ENCODE measurements around the gene NEK5.
"Not testable (repeated sequence)": the region's sequence is repeated elsewhere in the genome, so short reads cannot be mapped to it uniquely, and the experiment has no call there.

Gene NEK5

GRCh38 chr13:52070929-52071523 is 57.8 kb downstream of the NEK5 start:
- DNase-seq (ENCODE audit: low read depth) = no peak

DNA sequence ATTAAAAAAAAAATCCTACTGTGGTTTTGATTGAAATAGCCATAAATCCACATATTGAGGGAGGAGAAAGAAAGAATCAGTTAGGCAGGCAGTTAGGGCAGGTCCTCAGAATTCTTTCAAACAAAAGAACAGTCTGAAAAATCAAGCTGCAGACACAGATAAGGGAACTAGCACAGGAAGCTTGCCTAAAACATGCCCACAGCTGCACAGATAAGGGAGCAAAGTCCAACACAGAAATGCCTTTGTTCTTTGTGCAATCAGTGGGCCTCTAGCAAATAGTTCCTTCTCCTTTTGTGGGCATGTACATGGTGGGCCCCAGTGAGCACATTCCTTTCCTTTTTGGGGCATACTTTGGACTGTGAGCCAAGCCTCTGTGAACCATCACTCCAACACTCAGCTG is 61.6 kb downstream of the NEK5 start:
- DNase-seq (ENCODE audit: low read depth) = no peak

- no peak for DNase-seq (ENCODE audit: low read depth)
These were observed 67.3 kb downstream of the NEK5 start for GRCh38 chr13:52061587-52061986.

DNA sequence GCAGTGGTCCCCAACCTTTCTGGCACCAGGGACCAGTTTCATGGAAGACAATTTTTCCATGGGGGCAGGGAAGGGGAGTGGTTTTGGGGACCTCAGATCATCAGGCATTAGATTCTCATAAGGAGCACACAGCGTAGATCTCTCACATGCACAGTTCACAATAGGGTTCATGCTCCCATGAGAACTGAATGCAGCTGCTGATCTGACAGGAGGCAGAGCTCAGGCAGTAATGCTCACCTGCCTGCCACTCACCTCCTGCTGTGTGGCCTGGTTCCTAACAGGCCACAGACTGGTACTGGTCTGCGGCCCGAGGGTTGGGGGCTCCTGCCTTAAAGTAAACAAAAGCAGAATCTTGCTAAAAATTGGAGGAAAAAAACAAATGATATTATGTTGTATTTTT is 67.8 kb downstream of the NEK5 start:
- DNase-seq (ENCODE audit: low read depth) = not testable (repeated sequence)

GRCh38 chr13:52053460-52053859 is 75.4 kb downstream of the NEK5 start:
- no peak for DNase-seq (ENCODE audit: low read depth)

GRCh38 chr13:52051400-52051799 is 77.5 kb downstream of the NEK5 start:
- no peak for DNase-seq (ENCODE audit: low read depth)

DNA sequence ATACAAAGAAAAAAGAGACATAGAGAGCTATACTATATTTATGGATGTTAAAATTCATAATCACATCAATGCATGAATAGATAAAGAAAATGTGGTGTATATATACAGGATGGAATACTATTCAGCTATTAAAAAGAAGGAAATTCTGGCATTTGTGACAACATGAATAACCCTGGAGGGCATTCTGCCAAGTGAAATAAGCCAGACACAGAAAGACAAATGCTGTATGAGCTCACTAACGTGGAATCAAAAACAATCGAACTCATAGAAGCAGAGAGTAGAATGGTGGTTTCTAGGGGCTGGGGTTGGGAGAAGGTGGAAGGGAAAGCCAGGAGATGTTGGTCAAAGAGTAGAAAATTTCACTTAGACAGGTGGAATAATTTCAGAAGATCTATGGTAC is 80.4 kb downstream of the NEK5 start:
- no peak for DNase-seq (ENCODE audit: low read depth)

GRCh38 chr13:52047463-52047862 is 81.4 kb downstream of the NEK5 start:
- no peak for DNase-seq (ENCODE audit: low read depth)

DNA sequence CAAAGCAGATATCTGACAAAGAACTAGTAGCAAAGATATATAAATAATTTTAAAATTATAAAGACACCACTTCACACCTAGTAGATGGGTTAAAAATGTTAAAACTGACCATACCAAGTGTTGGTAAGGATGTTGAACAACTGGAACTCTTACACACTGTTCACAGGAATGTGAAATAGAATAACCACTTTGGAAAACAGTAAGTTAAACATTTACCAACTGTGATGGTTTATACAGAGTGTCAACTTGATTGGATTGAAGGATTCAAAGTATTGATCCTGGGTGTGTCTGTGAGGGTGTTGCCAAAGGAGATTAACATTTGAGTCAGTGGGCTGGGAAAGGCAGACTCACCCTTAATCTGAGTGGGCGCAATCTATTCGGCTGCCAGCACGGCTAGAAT is 85.2 kb downstream of the NEK5 start:
- DNase-seq (ENCODE audit: low read depth) = no peak

- no peak for DNase-seq (ENCODE audit: low read depth)
These were observed 92.8 kb downstream of the NEK5 start for GRCh38 chr13:52036037-52036436.

GRCh38 chr13:52034616-52035226 is 94.2 kb downstream of the NEK5 start:
- no peak for DNase-seq (ENCODE audit: low read depth)

GRCh38 chr13:52033039-52033438 is 95.8 kb downstream of the NEK5 start:
- no peak for DNase-seq (ENCODE audit: low read depth)

DNA sequence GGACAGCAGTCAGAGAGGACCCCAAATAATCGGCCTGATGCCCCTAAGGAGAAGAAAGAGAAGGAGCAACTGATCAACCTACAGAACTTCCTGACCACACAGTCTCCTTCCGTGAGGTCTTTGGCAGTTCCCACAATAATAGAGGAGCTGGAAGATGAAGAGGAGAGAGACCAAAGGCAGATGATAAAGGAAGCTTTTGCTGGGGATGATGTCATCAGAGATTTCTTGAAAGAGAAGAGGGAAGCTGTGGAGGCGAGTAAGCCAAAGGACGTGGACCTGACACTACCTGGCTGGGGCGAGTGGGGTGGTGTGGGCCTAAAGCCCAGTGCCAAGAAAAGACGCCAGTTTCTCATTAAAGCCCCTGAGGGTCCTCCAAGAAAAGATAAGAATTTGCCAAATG is 98.5 kb downstream of the NEK5 start:
- not testable (repeated sequence) for DNase-seq (ENCODE audit: low read depth)

DNA sequence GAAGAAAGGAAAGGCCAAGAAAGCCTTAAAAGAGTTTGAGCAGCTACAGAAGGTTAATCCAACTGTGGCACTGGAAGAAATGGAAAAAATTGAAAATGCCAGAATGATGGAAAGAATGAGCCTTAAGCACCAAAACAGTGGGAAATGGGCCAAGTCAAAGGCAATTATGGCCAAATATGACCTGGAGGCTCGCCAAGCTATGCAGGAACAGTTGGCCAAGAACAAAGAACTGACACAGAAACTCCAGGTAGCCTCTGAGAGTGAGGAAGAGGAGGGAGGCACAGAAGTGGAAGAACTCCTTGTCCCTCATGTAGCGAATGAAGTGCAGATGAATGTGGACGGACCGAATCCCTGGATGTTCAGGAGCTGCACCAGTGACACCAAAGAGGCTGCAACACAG is 99.3 kb downstream of the NEK5 start:
- no peak for DNase-seq (ENCODE audit: low read depth)

GRCh38 chr13:52027832-52028231 is 101.0 kb downstream of the NEK5 start:
- no peak for DNase-seq (ENCODE audit: low read depth)

DNA sequence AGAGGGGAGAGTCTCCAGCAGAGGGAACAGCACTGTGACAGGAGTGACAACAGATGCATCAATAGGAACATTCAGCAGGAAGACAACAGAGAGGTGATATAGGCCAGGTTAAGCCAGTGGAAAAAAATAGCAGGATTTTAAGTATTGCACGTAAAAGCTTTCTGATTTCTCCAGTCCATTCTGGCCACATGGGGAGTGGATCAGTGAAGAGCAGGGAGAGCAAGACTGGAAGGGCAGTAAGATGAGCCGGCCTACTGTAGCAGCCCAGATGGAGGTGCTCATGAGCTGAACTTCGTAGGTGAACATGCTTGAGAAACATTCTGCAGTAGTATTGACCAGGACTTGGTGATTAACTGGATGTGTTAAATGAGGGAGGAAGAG is 102.6 kb downstream of the NEK5 start:
- DNase-seq (ENCODE audit: low read depth) = no peak

DNA sequence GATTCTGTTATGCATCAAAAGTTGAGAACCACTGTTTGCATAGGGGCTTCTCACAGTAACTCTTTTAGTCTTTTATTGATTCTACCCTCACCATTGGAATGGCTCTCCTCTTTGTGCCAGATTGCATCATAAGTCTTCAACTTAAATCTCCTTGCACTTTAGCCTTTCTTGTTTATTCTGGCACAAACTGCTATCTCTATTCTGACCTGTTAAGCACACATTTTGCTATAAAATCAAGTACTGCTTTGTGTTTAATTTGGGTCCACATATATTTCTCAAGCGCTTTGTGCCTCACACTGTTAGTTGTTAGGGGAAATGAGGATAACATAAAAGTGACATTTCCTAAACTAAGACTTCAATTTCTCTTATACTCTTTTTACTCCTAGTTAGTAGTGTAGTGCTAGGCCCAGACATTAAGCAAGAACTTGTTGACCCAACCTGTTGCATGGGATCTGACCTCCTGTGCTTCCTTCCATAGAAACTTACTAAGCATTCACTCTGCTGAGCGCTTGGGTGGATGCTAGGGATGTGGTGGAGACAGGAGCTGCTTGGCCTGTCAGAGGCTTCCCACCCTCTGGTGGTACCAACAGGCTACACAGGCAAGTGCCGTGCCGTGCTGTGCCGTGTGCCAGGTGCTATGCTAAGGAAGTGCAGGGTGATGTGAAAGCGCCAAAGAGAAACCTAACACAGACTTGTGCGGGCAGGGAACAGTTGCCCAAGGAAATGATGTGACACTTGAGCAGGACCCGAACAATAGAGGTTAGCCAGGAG is 103.2 kb downstream of the NEK5 start:
- DNase-seq (ENCODE audit: low read depth) = no peak

- DNase-seq (ENCODE audit: low read depth) = no peak
These were observed 104.4 kb downstream of the NEK5 start, which contains the start of gene UTP14C for GRCh38 chr13:52024481-52024880. Gene UTP14C, plus strand, starts transcription at chr13:52024691. Its CDS starts 4,114 bp downstream, at chr13:52028805.

- DNase-seq (ENCODE audit: low read depth) = no peak
These were observed 106.5 kb downstream of the NEK5 start for GRCh38 chr13:52022356-52022755.

DNA sequence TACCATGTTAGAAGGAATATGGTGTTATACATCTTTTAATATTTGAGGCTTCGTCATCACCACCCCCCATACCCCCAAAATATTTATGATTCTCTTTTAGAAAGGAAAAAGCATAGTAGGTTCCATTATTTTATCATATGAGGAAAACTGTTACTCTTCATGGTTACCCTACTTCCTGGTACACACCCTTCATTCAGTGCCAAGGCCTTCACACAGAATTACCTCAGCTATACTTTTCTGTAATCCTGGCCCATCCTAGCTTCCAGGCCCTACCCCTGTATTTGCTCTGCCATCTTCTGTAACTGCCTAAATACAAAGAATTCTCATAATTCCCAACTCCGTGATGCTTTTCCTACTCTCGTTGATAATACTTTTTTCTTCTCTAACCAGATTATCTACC is 108.7 kb downstream of the NEK5 start:
- DNase-seq (ENCODE audit: low read depth) = no peak

DNA sequence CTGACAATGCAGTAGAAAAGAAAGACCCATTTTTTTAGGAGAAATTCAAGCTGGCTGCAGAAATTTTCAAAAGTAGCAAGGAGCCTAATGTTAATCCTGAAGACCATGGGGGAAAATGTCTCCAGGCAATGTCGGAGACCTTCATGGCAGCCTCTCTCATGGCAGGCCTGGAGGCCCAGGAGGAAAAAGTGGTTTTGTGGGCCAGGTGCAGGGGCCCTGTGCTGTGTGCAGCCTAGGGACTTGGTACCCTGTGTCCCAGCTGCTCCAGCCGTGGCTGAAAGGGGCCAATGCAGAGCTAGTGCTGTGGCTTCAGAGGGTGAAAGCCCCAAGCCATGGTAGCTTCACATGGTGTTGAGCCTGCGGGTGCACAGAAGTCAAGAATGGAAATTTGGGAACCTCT is 112.6 kb downstream of the NEK5 start:
- no peak for DNase-seq (ENCODE audit: low read depth)

DNA sequence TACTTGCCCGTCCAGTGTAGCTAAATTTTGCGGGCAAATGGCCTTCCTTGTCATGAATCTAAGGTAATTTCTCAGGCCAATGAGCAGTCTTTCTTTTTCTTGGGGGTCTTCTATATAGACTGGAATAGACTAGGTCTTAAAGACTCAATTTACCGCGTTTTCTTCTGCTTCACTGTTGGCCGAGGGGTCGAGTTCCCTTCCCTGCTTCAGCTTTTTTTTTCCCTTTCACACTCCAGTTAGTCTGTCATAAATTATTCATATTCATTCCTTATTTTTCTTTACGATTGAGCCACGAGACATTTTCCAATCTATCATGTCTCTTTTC is 116.4 kb downstream of the NEK5 start:
- DNase-seq (ENCODE audit: low read depth) = no peak

- peak; percentile 96 for DNase-seq (ENCODE audit: low read depth)
These were observed 117.0 kb downstream of the NEK5 start, which contains the start of gene ALG11 for GRCh38 chr13:52011632-52012511. Gene ALG11, plus strand, starts transcription at chr13:52012398. Its CDS starts 21 bp downstream, at chr13:52012419.

Measured in T-helper 22 cell (primary cell).